ENCODE data around the gene CNPY3. TPM values are rescaled to one million over a fixed set of nuclear protein-coding genes. Genes with fewer than 3 reads are reported as not detected.
"Not testable (repeated sequence)": the region's sequence is repeated elsewhere in the genome, so short reads cannot be mapped to it uniquely, and the experiment has no call there.

Gene CNPY3
- total RNA-seq, 1 experiment from 2014 or later: 56.0 TPM

DNA sequence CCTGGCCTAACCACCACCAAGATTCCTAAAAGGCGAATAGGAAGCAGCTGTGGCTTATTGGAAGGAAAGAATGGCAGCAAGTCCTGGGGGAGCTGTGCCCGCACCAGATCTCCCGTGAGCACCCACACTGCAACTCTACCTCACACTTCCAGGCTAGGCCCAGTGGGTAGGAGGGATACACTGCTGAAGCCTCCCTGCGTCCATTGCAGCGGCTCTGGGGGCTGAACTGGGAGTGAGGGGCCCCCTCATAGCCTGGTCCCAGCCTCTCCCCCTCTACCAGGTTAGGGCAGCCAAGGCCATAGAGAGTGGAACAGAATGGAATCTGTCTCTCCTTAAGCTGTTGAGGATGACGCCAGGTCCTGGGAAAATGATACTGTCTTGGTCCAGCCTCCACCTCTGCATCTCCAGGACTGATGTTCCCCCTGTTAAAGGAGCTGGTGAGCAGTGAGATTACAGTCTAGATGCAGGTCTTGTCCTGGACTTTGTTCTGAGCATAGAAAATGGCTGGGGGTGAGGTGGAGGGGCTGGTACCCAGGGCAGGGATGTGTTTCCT is 11.3 kb downstream of the CNPY3 start:
- Histone ChIP-seq H3K56ac (ENCODE audit: insufficient read length, low read depth, low read length) (no peak overlapping the region), H3K27ac (ENCODE audit: insufficient read length, low read depth, low read length) (no peak overlapping the region), H4K91ac (ENCODE audit: insufficient read length, low read depth, low read length) (no peak overlapping the region), H3K79me2 (ENCODE audit: insufficient read depth, low read length) (peaks cover 4% of the 10 kb centered on the region; the same call in 1 of the 2 replicates), H3K27me3 (ENCODE audit: insufficient read depth, low read length) (no peaks in the 10 kb centered on the region), H3T11ph (ENCODE audit: low read length) (no peak overlapping the region), H2BK12ac (ENCODE audit: insufficient read length, low read depth, low read length) (no peak overlapping the region), H2BK15ac (ENCODE audit: low read depth, low read length) (no peak overlapping the region), H3K79me1 (ENCODE audit: insufficient read depth, low read depth, low read length, poor library complexity, severe bottlenecking) (no peaks in the 10 kb centered on the region), H2BK20ac (ENCODE audit: low read depth, low read length, poor library complexity, severe bottlenecking) (no peak overlapping the region), H4K5ac (ENCODE audit: insufficient read length, low read depth, low read length) (no peak overlapping the region), H4K20me1 (ENCODE audit: control insufficient read depth, insufficient read depth, insufficient read length) (peaks cover 2% of the 10 kb centered on the region), H3K4me2 (ENCODE audit: insufficient read depth, insufficient read length, low read length) (no peak overlapping the region), H2AFZ (ENCODE audit: low read length) (no peak overlapping the region), H3K4me1 (ENCODE audit: insufficient read depth, low read length) (no peaks in the 10 kb centered on the region), H4K8ac (replicated peaks; ENCODE audit: insufficient read length, low read depth, low read length) (no peak overlapping the region), H2BK120ac (ENCODE audit: low read depth, low read length, poor library complexity, severe bottlenecking) (no peak overlapping the region), H3K23me2 (ENCODE audit: insufficient read length, low read depth, low read length, poor library complexity, severe bottlenecking) (no peaks in the 10 kb centered on the region), H3K14ac (ENCODE audit: insufficient read depth, low read length) (no peak overlapping the region), H3K23ac (ENCODE audit: insufficient read length, low read depth, low read length) (no peak overlapping the region), H3K9me3 (ENCODE audit: control insufficient read depth, low read depth, low read length) (no peaks in the 10 kb centered on the region), H2AK5ac (ENCODE audit: insufficient read length, low read length) (no peak overlapping the region), H3K18ac (ENCODE audit: insufficient read length, low read depth, low read length) (no peak overlapping the region), H2BK5ac (ENCODE audit: insufficient read length, low read length) (no peak overlapping the region), H3K4ac (ENCODE audit: low read depth, low read length) (no peak overlapping the region), H3K9ac (ENCODE audit: extremely low read depth, insufficient read length, low read length) (no peak overlapping the region)
- H3K9me3 Mint-ChIP-seq: no peaks in the 10 kb centered on the region; a peak in 1 of 5 replicates
- no peak for TF ChIP-seq CTCF (conservative IDR thresholded peaks at IDR 0.05)
- H3K4me3 Mint-ChIP-seq: no peak overlapping the region
- no CpG with 5 or more reads among the region's 6 CpGs for WGBS (ENCODE audit: extremely low coverage, insufficient read length, low lambda C conversion rate)
- no peak for DNase-seq
- no peaks in the 10 kb centered on the region for H3K27me3 Mint-ChIP-seq (ENCODE audit: low read depth)
- peaks cover 25 to 76% (median 38%) of the 10 kb centered on the region in 3 experiments for H3K36me3 Mint-ChIP-seq (ENCODE audit: insufficient read depth in 1 of 3, low read depth in 3 of 3)
- H3K27ac Mint-ChIP-seq: no peak overlapping the region
- peaks cover 9 to 14% of the 10 kb centered on the region in 2 experiments for H3K4me1 Mint-ChIP-seq

DNA sequence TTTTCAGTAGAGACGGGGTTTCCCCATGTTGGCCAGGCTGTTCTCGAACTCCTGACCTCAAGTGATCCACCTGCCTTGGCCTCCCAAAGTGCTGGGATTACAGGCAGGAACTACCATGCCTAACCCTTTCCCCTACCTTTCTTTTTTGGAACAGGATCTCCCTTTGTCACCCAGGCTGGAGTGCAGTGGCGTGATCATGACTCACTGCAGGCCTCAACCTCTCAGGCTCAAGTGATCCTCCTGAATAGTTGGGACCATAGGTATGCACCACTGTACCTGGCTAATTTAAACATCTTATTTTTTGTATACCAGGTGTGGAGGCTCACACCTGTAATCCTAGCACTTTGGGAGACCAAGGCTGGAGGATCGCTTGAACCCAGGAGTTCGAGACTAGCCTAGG is 12.1 kb downstream of the CNPY3 start:
- not testable (repeated sequence) for H3K27me3 ChIP-seq (ENCODE audit: insufficient read depth, low read length); H4K8ac ChIP-seq (replicated peaks; ENCODE audit: insufficient read length, low read depth, low read length); H2AFZ ChIP-seq (ENCODE audit: low read length); H3K23me2 ChIP-seq (ENCODE audit: insufficient read length, low read depth, low read length, poor library complexity, severe bottlenecking); H3K79me2 ChIP-seq (ENCODE audit: insufficient read depth, low read length); H3K9me3 ChIP-seq (ENCODE audit: control insufficient read depth, low read depth, low read length); H3K18ac ChIP-seq (ENCODE audit: insufficient read length, low read depth, low read length); H3K9ac ChIP-seq (ENCODE audit: extremely low read depth, insufficient read length, low read length); H3K9me3 Mint-ChIP-seq; H3K14ac ChIP-seq (ENCODE audit: insufficient read depth, low read length); H3K79me1 ChIP-seq (ENCODE audit: insufficient read depth, low read depth, low read length, poor library complexity, severe bottlenecking); H3K27ac ChIP-seq (ENCODE audit: insufficient read length, low read depth, low read length); H3K4me2 ChIP-seq (ENCODE audit: insufficient read depth, insufficient read length, low read length); H4K20me1 ChIP-seq (ENCODE audit: control insufficient read depth, insufficient read depth, insufficient read length); H2AK5ac ChIP-seq (ENCODE audit: insufficient read length, low read length); H2BK20ac ChIP-seq (ENCODE audit: low read depth, low read length, poor library complexity, severe bottlenecking); H4K91ac ChIP-seq (ENCODE audit: insufficient read length, low read depth, low read length); H3K56ac ChIP-seq (ENCODE audit: insufficient read length, low read depth, low read length); H3K4ac ChIP-seq (ENCODE audit: low read depth, low read length); H3K27me3 Mint-ChIP-seq (ENCODE audit: low read depth); DNase-seq; H4K5ac ChIP-seq (ENCODE audit: insufficient read length, low read depth, low read length); H3K4me1 ChIP-seq (ENCODE audit: insufficient read depth, low read length); H2BK15ac ChIP-seq (ENCODE audit: low read depth, low read length); H3T11ph ChIP-seq (ENCODE audit: low read length); H3K4me3 Mint-ChIP-seq; H2BK120ac ChIP-seq (ENCODE audit: low read depth, low read length, poor library complexity, severe bottlenecking); H2BK5ac ChIP-seq (ENCODE audit: insufficient read length, low read length); H3K23ac ChIP-seq (ENCODE audit: insufficient read length, low read depth, low read length); H2BK12ac ChIP-seq (ENCODE audit: insufficient read length, low read depth, low read length)
- WGBS (ENCODE audit: extremely low coverage, insufficient read length, low lambda C conversion rate): no CpG with 5 or more reads among the region's 5 CpGs
- H3K27ac Mint-ChIP-seq: peak overlapping the region in 1 of 3 experiments; percentile 21; a peak in 2 of 7 replicates
- H3K36me3 Mint-ChIP-seq (ENCODE audit: insufficient read depth in 1 of 3, low read depth in 3 of 3): peaks cover 17 to 68% (median 30%) of the 10 kb centered on the region in 3 experiments
- H3K4me1 Mint-ChIP-seq: peaks cover 9 to 14% of the 10 kb centered on the region in 2 experiments

Data from H9 (cell line).